GM21737 (cell line): ENCODE data around the gene ITGA1.

Experiments used
- ATAC-seq: cut with Tn5 transposase; IDR thresholded peaks from one replicate; pipeline ENCODE4 v1.9.1; 2021; ENCODE audit warnings: mild to moderate bottlenecking, moderate library complexity; ENCODE audit not compliant: unreplicated experiment

ITGA1 gene

DNA sequence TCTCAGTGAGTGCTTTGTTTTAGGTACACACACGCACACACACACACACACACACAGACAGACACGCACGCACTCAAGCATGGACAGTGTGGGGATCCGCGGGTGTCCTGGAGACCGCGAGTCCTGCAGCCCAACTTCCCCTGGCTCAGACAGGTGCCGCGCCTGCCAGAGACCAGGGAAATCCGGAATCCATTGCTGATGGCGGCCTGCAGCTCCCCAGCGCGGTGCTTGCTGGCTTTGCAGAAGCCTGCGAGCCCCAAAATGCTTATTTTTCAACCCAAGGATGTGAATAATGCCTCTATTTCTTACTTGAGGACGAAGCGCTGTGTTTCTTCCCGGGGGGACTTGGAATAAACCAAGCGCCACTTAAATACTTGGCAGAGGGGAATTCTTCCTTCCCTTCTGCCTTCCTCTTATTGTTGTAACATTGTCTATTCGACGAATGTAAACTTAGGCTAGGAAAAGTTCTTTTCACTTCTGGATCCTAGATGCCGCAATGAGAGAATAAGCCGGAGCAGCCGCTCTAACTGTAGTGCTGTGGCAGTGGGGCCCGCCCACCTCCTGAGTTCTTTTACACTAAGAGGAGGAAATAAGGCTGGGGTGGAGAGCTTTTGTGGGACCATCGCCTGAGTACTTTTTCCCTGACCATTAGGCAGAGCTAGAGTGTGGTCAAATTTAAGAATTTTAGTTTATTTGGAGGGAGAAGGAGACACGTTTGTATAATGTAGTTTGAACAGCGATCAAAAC is 202.2 kb downstream of the ITGA1 start:
- no peak for ATAC-seq

DNA sequence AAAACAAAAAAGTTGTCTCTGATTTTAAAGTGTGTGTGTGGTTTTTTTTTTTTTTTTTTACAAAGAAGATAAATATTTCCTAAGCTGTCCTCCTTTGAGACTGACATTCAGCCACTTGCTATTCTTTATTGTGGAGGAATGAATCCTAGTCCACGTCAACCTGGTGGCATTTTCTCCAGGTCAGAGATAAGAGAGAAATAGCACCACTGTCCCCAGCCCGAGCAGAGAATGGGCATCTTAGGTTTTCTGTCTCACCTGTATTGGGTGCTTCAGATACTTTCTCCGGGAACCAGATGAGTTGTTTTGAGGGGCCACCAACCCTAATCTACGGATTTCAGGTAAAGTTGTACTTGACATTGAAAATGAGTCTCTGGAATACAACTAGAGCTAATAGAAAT is 202.8 kb downstream of the ITGA1 start:
- no peak for ATAC-seq

DNA sequence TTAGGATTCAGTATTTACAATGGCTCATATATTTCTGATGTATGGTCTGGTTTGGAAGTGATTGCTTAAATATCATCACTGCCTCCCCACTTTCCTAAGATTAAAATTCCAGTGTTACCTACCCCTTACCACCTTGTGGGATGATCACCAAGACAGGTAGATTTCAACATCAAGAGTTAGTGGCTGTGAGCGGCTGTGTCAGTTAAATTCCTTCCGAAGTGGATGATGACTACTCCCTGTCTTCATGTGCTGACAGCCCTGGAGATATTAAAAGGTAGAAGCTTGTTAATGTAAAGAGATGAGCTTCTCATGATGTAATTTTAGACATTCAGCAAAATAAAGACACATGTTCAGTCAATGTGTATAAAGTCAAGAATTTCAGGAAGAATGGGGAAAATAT is 205.7 kb downstream of the ITGA1 start:
- ATAC-seq, result no peak

DNA sequence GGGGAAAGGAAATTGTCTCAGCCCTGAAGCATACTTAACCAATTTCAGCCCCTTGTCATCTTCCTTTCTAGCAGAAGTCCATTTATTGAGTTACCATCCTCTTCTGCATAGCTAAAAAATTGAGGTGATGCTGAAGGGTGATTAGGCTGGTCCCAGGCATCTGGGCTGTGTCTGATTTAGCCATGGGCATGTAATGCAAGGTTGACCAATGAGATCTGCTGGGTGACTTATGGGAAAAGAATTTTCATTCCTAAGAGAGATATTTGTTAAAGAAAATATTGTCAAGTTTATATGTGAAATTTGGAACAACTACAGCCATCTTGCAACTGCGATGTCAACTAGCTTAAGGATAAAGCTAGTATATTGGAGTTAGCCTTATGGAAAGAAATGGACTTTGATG is 206.6 kb downstream of the ITGA1 start:
- ATAC-seq, result no peak

DNA sequence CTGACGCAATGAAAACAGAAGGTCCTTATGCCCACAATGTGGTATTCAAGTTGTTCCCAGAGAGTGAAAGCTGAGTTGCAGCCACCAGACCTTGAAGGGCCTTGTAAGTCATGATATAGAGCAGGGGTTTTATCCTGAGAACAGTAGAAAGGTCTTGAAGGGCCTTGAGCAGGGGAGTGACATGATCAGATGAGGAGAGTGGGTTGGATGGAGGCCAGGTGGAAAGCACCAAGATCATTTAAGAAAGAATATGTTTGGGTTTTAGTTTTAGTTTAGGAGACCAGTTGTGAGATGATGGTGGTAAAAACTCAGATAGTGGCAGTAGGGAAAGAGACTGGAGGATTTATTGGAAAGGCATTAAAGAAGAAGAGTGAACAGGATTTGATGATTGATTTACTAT is 207.4 kb downstream of the ITGA1 start:
- ATAC-seq, result no peak

DNA sequence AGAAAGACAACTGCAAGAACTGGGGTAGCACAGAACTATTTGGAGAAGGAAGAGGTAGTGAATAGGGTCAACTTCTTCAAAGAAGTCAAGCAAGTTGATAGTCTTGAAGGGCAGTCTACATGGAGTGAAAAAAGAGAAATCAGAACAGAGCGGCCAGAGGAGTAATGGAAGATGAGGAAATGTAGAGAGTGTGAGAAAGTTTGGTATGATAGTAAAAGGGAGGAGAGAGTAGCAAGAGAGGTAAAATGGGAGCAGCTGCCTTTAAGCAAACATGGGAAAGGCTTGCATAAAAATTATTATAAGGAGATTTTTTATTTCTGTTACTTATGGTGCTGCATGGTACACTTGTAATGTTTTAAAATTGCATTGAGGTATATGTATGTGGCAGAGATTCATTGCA is 208.2 kb downstream of the ITGA1 start:
- ATAC-seq, result no peak

DNA sequence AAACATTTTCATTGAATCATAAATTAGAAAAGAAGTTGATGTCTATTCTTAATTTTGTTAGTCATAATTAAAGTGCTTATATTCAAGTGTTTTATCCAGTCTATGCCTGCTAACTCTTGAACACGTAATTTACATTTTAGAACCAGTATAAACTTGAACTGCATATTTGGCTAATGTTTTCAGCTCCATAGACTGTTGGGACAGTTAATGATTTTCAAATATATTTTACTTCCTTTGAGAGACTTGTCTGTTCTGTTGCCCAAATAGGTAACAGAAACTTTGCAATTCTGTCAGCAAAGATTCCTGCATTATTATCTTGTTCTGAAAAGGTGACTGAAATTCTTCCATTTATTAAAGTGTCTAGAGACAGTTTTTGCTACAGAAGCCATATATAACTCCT is 209.3 kb downstream of the ITGA1 start:
- ATAC-seq, result no peak

DNA sequence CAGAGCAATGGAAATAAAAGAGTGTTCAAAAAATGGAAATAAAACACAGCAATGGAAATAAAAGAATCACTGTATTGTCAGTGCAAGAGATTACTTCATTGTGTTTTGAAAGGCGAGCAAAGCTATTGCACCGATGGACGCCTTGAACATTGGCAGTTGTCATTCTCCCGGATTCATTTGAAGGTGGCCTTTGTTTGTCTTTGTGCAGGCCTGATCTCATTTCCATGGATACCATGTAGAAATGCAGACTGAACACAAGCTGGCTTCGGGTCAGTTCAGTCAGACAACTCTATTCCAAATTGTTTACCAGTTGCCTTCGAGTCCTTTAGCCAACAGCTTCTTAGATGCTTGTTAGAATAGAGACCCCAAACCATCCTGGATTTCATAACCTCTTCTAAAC is 209.7 kb downstream of the ITGA1 start:
- no peak for ATAC-seq

DNA sequence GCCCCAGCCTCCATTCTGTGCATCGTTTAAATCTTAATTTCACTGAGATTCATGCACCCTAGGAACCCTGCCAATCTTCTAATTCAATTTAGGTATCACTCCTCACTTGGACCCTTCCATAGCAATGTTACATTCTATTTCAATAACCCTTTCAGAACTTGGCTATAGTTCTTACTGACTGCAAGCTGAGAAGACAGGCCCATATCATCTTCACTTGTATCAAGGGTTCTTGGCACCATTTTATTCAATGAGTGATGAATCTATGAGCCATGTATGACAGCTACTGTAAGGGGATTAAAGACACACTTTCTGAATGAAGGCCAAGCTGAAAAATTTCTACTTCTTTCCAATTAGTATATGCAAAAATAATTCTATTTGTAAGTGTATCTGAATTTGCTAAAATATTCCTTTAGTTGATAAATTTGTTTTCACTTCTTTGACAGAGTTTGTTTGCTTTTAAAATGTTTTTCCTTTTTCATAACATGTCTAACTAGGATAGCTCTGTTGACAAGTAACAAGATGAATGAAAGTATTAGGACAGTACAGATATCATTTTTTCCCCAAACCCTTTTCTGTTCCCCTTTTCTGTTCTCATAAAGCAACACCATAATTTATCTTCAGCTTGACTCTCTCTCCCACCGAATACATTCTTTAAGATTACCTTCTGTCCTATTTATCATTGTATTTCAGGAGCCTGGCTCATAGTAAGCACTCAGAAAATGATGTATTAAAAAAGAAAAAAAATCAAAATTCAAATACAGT is 211.0 kb downstream of the ITGA1 start:
- ATAC-seq, result no peak

DNA sequence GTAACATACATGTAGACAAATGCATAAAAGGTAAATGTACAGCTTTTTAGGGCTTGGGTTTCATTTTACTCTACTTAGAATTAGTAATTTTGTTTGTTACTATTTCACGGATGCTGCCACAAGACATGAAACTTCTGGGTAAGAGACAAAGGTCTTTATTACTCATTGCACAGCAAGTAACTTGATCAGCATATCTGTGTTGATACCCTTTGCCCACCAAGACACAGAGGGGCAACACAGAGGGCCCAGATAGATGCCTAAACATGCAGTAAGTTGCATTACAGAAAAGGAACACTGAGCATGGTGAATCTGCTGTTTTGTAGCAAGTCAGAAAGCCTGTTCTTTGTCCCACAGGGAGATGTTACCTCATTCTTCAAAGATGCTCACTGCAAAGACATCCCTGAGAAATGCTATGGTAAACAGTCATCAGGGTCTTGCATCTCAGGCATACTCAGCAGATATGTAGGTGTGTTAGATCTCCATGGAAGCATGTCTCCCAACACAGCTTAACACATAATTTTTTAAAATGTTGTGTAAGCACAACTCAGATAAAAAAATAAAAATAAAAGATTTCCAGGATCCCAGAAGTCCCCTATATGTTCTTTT is 211.7 kb downstream of the ITGA1 start:
- no peak for ATAC-seq

DNA sequence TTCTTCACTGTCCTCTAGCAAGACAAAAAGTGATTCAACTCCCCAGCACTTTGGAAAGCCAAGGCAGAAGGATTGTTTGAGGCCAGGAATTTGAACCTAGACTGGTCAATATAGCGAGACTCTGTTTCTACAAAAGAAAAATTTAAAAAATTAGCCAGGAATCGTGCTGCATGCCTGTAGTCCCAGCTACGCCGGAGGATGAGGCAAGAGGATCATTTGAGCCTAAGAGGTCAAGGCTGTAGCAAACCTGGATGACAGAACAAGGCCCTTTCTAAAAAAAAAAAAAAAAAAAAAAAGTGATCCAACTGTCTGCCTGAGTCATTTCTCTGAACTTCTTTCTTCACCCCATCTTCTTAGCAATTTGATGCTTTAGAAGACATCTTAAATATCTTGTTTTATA is 213.8 kb downstream of the ITGA1 start:
- no peak for ATAC-seq

DNA sequence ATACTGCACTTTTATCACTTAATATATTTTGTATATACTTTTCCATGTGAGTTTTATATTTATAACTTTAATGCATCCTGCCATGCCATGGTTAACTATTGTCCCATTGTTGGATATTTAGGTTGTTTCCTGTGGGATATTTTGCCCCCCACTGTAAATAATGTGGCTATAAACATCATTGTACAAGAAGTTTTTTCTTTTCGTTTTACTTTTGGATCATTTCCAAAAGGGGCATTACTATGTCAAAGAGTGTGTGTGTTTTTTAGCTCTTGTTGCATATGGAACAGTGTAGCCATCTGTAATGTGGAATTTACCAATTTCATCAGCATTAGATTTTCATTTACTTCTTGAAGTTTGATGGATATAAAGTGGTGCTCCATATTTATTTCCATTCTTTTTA is 214.8 kb downstream of the ITGA1 start:
- no peak for ATAC-seq

DNA sequence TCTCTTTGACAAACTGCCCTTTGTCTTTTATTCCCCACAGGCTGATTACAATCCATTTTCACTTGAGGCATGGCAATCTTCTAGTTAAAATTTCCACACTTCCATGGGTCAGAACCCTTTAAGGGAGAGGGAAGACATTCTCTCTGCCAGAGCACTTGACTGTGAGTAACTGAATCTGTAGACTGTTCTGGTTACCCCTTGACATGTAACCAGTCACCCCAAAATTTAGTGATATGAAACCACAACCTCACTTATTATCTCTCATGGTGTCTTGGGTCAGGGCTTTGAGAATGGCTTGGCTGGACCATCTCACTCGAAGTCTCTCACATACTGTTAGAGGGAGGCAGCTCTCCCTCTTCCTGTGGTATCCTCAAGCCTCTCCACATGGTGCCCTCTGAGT is 215.4 kb downstream of the ITGA1 start:
- no peak for ATAC-seq

DNA sequence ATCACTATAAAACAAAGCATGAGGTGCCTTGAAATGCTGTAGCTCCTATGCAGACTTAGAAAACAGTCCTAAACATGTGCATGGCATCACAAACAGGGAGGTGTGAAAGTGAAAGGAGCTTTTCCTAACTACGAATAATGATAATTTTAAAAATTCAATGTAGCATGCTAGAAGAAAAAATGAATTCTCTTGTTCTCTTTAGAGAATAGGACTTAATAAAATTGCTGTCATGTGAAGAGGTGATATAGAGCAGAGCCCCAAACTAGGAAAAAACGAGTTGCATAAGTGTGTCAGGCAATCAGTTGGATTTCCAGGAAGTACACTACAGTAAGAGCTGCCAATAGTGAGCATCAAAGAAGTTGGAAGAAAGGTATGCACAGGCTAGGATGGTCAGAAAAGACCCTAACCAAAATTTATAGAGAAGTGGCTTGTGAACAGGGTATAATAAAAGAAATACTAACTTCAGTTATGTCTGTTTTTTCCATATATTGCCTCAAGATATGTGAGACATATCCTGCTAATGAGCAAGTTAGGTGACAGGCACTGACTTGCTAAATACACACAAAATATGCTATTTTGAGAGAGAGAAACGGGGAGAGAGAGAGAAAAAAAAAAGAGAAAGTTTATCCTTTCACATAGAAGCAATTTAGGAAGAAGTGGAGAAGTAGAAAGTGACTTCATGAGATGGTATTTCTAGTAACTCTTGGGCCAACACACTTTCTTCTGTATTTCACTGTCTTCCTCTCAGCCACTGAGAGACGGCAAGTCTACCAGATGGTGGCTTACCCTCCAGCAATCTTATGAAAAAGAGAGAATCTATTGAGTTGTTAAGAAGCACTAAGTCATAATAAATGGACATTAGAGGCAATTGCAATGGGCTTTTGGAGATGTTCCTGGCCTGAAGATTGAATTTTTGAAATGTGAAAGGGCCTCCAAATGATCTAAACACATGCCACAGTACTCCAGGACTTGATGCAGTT is 219.5 kb downstream of the ITGA1 start:
- no peak for ATAC-seq

DNA sequence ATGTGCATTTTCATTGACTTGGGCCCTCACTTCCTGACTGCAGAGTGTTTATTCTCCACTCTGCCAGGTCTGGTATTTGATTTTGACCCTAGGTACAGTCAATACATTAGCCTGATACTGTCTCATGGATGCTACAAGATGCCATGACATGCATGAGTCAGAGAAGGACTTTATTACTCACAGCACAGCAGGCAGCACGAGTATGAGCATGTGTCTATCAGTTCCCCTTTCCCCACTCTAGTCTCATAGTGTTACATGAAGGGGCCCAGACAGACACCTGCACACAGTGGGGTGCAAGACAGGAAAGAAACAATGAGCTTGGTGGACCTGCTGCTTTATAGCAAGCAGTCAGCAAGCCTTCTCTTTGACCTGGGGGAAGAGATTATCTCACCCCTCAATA is 221.0 kb downstream of the ITGA1 start:
- peak; percentile 75 for ATAC-seq
